ENCODE data around the gene SPHKAP.

DNA sequence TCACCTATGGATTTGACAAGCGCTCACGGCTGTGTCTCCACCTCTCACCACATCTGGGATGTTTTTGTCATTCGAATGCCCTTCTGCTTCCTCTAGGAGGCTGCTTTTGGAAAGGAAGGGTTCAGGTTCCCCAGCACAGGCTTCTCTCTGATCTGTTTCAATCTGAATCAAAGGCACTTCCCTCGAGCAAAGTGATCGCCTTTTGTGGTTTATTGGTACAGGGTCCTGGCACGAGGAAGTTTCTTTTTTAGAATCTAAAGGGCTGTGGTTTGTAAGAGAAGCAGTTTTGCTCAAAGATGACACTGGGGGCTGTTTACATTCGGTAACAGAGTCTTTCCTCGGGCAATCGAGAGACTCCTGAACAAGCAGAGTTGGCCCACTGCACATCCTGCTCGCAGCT, 165.1 kb downstream of the SPHKAP start:
- TF ChIP-seq MYC (IDR thresholded peaks at IDR 0.05; ENCODE audit: low read depth, low read length) = no peak
- no peak for TF ChIP-seq POLR2AphosphoS5 (IDR thresholded peaks at IDR 0.05; ENCODE audit: insufficient read depth, low read depth, low read length)

Measured in endothelial cell of umbilical vein (primary cell).